ENCODE data around the gene THSD4. TPM values are rescaled to one million over a fixed set of nuclear protein-coding genes. Genes with fewer than 3 reads are reported as not detected.

THSD4 gene
- polyA plus RNA-seq, 2 of the 4 experiments (the other 2 are of a cell fraction) = 15.8 to 40.7 TPM

GRCh38 chr15:71293723-71294122 lies 178.5 kb downstream of the THSD4 start:
- ChIA-PET POLR2A (interaction anchor here (0.6 to 2.3 kb wide), 2 partner anchors 56 to 177 kb away, joined by 3 to 8 read pairs; no protein-coding TSS in a partner anchor), CTCF (interaction anchor here (0.6 to 3.8 kb wide), 7 partner anchors 11 to 459 kb away, joined by 3 to 20 read pairs (median 4); no protein-coding TSS in a partner anchor)
- FAIRE-seq (no peak), ATAC-seq (no peak), DNase-seq (ENCODE audit: low read depth in 1 of 2, low spot score in 1 of 2) (no peak)
- WGBS (ENCODE audit: missing lambda C conversion rate) = 3% methylated on average over 2 of the region's 2 CpGs
- TF ChIP-seq HDAC2 (IDR thresholded peaks at IDR 0.05) = no peak
- TF ChIP-seq HES2 (IDR thresholded peaks at IDR 0.05) = no peak
- 0 out of 2 replicates have a peak, but pooled peaks have one; percentile 20 for TF ChIP-seq ZSCAN20 (CRISPR knock-in tag; IDR thresholded peaks at IDR 0.05)
- no peak for TF ChIP-seq EHF (CRISPR knock-in tag; IDR thresholded peaks at IDR 0.05)
- H3K4me2 ChIP-seq = peak overlapping the region; percentile 69
- H3K9me3 ChIP-seq = peaks cover 7% of the 10 kb centered on the region; the same call in 1 of the 3 replicates
- peaks cover 76% of the 10 kb centered on the region for H3K4me1 ChIP-seq
- H3K27ac ChIP-seq = peak overlapping the region; percentile 96 to 97
- H3K4me3 ChIP-seq = no peak overlapping the region

DNA sequence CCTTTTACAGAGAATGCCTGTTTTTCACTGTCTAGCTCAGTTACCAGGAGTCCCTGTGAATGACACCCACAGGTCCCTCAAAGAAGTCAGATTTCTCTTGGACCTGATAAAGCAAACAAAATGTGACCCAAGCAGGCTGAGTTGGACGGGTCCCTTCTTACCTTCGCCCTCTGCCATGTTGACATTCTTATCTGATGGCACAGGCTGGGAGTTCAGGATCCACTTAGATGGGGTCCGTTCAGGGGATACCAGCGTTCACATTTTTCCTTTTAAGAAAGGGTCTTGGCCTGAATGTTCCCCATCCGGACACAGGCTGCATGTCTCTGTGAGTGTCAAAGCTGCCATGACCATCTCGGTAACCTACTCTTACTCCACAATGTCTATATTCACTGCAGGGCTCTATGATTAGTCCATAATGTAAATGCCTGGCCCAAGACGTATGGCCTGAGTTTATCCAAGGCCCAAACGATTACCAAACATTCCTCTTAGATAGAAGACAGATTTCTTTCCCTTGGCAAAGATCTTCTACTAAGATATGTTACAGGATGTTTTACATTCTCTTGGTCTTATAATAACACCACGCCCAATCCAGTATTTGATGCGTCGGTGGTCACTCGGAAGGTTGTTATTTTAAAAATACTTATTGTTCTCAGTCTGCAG lies 179.1 kb downstream of the THSD4 start:
- ChIA-PET POLR2A (interaction anchor here (0.6 to 2.3 kb wide), 11 partner anchors 15 to 506 kb away, joined by 3 to 22 read pairs (median 5); partner anchors contain the start of gene THSD4), CTCF (interaction anchor here (0.6 to 3.8 kb wide), 10 partner anchors 11 to 284 kb away, joined by 3 to 20 read pairs (median 4); partner anchors contain the start of gene THSD4)
- Histone ChIP-seq H3K4me3 (peak overlapping the region; percentile 2; the same call in 1 of the 3 replicates), H3K27ac (peak overlapping the region; percentile 96 to 97), H3K4me1 (peaks cover 76% of the 10 kb centered on the region), H3K9me3 (peaks cover 7% of the 10 kb centered on the region; the same call in 1 of the 3 replicates), H3K4me2 (peak overlapping the region; percentile 69)
- DNase-seq (ENCODE audit: low read depth in 1 of 2, low spot score in 1 of 2) (no peak), FAIRE-seq (peak; percentile 59), ATAC-seq (peak; percentile 9 to 55)
- WGBS (ENCODE audit: missing lambda C conversion rate) = 17% methylated on average over 12 of the region's 12 CpGs
- TF ChIP-seq TP53 (CRISPR knock-in tag; IDR thresholded peaks at IDR 0.05) (peak; percentile 90), ZSCAN20 (CRISPR knock-in tag; IDR thresholded peaks at IDR 0.05) (peak; percentile 81; the same call in 1 of the 2 replicates), SREBF2 (IDR thresholded peaks at IDR 0.05) (no peak), HOXB13 (CRISPR knock-in tag; IDR thresholded peaks at IDR 0.05; ENCODE audit: low read depth) (peak; percentile 71; the same call in 1 of the 2 replicates), RFX5 (IDR thresholded peaks at IDR 0.05) (no peak), EHF (CRISPR knock-in tag; IDR thresholded peaks at IDR 0.05) (peak; percentile 83; the same call in 1 of the 2 replicates), BCL3 (IDR thresholded peaks at IDR 0.05) (no peak), BHLHE40 (IDR thresholded peaks at IDR 0.05; ENCODE audit: low read depth, low read length) (no peak), FOSB (CRISPR knock-in tag; IDR thresholded peaks at IDR 0.05) (no peak), FOSL2 (IDR thresholded peaks at IDR 0.05) (no peak), FOSL2 (CRISPR knock-in tag; IDR thresholded peaks at IDR 0.05) (no peak), HEYL (CRISPR knock-in tag; IDR thresholded peaks at IDR 0.05) (peak; percentile 92), HOXB5 (CRISPR knock-in tag; IDR thresholded peaks at IDR 0.05) (no peak; the same call in 1 of the 2 replicates)

DNA sequence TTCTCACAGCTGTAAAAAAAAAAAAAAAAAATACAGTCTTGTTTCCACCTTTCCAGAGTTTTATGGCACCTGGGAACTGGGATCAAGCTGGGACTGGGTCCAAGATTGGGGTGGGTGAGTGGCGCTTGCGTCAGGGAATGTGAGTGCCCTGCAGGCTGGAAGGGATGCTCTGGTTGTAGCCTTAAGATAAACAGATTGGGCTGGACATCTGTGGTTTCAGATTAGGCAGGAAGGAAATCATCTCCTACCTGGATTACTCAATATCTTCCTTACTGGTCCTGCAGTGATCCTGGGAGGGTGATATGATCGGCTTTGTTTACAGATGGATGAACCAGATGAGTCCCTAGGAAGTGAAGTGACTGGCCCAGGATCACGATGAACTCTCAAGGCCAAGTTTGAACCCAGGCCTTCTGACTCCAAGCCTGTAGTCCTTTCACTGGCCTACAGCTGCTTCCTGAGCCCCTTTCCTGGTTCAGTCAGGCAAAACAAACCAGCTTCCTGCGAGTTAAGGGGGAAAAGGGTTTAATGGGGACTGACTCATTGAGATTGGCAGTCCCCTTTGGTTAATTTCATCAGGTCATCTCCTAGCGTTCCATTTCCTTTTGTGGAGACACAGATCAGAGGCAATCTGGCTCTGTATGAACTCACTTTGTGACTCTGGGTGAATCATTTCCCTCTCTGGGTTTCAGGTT lies 179.8 kb downstream of the THSD4 start:
- FAIRE-seq = peak; percentile 100
- peak; percentile 97 to 99 for DNase-seq (ENCODE audit: low read depth in 1 of 2, low spot score in 1 of 2)
- H3K9me3 ChIP-seq = peaks cover 7% of the 10 kb centered on the region; the same call in 1 of the 3 replicates
- ChIA-PET CTCF (interaction anchor here (0.6 to 3.8 kb wide), 14 partner anchors 12 to 506 kb away, joined by 3 to 20 read pairs (median 4); partner anchors contain the start of gene THSD4), POLR2A (interaction anchor here (0.6 to 2.3 kb wide), 12 partner anchors 16 to 506 kb away, joined by 3 to 22 read pairs (median 5); partner anchors contain the start of gene THSD4)
- H3K27ac ChIP-seq = peak overlapping the region; percentile 96 to 97
- no peak overlapping the region for H3K4me3 ChIP-seq
- WGBS (ENCODE audit: missing lambda C conversion rate) = under 1% methylated on average over 6 of the region's 6 CpGs
- peak; percentile 90 to 92 for ATAC-seq
- H3K4me2 ChIP-seq = peak overlapping the region; percentile 69
- H3K4me1 ChIP-seq = peaks cover 74% of the 10 kb centered on the region
- TF ChIP-seq HEYL (CRISPR knock-in tag; IDR thresholded peaks at IDR 0.05) (peak; percentile 80; the same call in 1 of the 2 replicates), FOSL2 (IDR thresholded peaks at IDR 0.05) (peak; percentile 97; the same call in 1 of the 2 replicates), FOSL2 (CRISPR knock-in tag; IDR thresholded peaks at IDR 0.05) (peak; percentile 97), ZFP36 (IDR thresholded peaks at IDR 0.05; ENCODE audit: borderline replicate concordance, partially characterized antibody) (peak; percentile 45), HES2 (IDR thresholded peaks at IDR 0.05) (peak; percentile 5; the same call in 1 of the 2 replicates), RFX5 (IDR thresholded peaks at IDR 0.05) (peak; percentile 20; the same call in 1 of the 2 replicates), EP300 (IDR thresholded peaks at IDR 0.05) (peak; percentile 83 to 87; a peak in 3 of 5 replicates), TP53 (CRISPR knock-in tag; IDR thresholded peaks at IDR 0.05) (peak; percentile 67; the same call in 1 of the 2 replicates), SREBF2 (IDR thresholded peaks at IDR 0.05) (no peak), PBX3 (IDR thresholded peaks at IDR 0.05) (no peak), PHF8 (IDR thresholded peaks at IDR 0.05; ENCODE audit: borderline replicate concordance, low read depth) (no peak), BCL3 (IDR thresholded peaks at IDR 0.05) (peak; percentile 42; the same call in 2 of the 3 replicates), RAD21 (conservative IDR thresholded peaks at IDR 0.05 in 1 of 2, IDR thresholded peaks at IDR 0.05 in 1 of 2) (no peak; a peak in 2 of 5 replicates), MAX (IDR thresholded peaks at IDR 0.05) (0 out of 2 replicates have a peak, but pooled peaks have one; percentile 6), FOSB (CRISPR knock-in tag; IDR thresholded peaks at IDR 0.05) (no peak)
- TF ChIP-seq, protein P1, sequence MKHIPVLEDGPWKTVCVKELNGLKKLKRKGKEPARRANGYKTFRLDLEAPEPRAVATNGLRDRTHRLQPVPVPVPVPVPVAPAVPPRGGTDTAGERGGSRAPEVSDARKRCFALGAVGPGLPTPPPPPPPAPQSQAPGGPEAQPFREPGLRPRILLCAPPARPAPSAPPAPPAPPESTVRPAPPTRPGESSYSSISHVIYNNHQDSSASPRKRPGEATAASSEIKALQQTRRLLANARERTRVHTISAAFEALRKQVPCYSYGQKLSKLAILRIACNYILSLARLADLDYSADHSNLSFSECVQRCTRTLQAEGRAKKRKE (CRISPR knock-in tag; IDR thresholded peaks at IDR 0.05; ENCODE audit: low read depth) = 0 out of 2 replicates have a peak, but pooled peaks have one; percentile 6

All from A549 (cell line).